Measurements from ENCODE around the gene EML6.
"Not testable (repeated sequence)": the region's sequence is repeated elsewhere in the genome, so short reads cannot be mapped to it uniquely, and the experiment has no call there.

Gene EML6

GRCh38 chr2:54855434-54855833 is 132.0 kb downstream of the EML6 start:
- DNase-seq = no peak

- no peak for DNase-seq
These were observed 134.7 kb downstream of the EML6 start for GRCh38 chr2:54858021-54858681.

GRCh38 chr2:54859416-54859815 is 136.0 kb downstream of the EML6 start:
- no peak for DNase-seq

- DNase-seq = no peak
These were observed 136.7 kb downstream of the EML6 start for GRCh38 chr2:54859997-54860701.

- no peak for DNase-seq
These were observed 138.8 kb downstream of the EML6 start for GRCh38 chr2:54862229-54862628.

GRCh38 chr2:54862742-54863141 is 139.3 kb downstream of the EML6 start:
- DNase-seq = no peak

- DNase-seq = no peak
These were observed 140.2 kb downstream of the EML6 start for GRCh38 chr2:54863660-54864059.

- DNase-seq = peak; percentile 12
These were observed 140.6 kb downstream of the EML6 start for GRCh38 chr2:54864096-54864495.

GRCh38 chr2:54864727-54865126 is 141.3 kb downstream of the EML6 start:
- no peak for DNase-seq

GRCh38 chr2:54866179-54866578 is 142.7 kb downstream of the EML6 start:
- no peak for DNase-seq

- no peak for DNase-seq
These were observed 143.4 kb downstream of the EML6 start for GRCh38 chr2:54866868-54867267.

GRCh38 chr2:54867457-54867856 is 144.0 kb downstream of the EML6 start:
- DNase-seq = no peak

GRCh38 chr2:54871457-54872107 is 148.1 kb downstream of the EML6 start:
- DNase-seq = no peak

- no peak for DNase-seq
These were observed 149.3 kb downstream of the EML6 start for GRCh38 chr2:54872780-54873179.

- DNase-seq = not testable (repeated sequence)
These were observed 149.8 kb downstream of the EML6 start for GRCh38 chr2:54873236-54873635.

- DNase-seq = no peak
These were observed 153.3 kb downstream of the EML6 start for GRCh38 chr2:54876764-54877163.

GRCh38 chr2:54878182-54878581 is 154.7 kb downstream of the EML6 start:
- no peak for DNase-seq

GRCh38 chr2:54879032-54879431 is 155.6 kb downstream of the EML6 start:
- no peak for DNase-seq

- DNase-seq = no peak
These were observed 156.3 kb downstream of the EML6 start for GRCh38 chr2:54879598-54880332.

- no peak for DNase-seq
These were observed 157.0 kb downstream of the EML6 start for GRCh38 chr2:54880428-54880827.

- no peak for DNase-seq
These were observed 158.3 kb downstream of the EML6 start for GRCh38 chr2:54881759-54882158.

- no peak for DNase-seq
These were observed 162.4 kb downstream of the EML6 start for GRCh38 chr2:54885891-54886290.

GRCh38 chr2:54887850-54888545 is 164.5 kb downstream of the EML6 start:
- no peak for DNase-seq
